ENCODE results near the gene DMD.

The DMD gene

DNA sequence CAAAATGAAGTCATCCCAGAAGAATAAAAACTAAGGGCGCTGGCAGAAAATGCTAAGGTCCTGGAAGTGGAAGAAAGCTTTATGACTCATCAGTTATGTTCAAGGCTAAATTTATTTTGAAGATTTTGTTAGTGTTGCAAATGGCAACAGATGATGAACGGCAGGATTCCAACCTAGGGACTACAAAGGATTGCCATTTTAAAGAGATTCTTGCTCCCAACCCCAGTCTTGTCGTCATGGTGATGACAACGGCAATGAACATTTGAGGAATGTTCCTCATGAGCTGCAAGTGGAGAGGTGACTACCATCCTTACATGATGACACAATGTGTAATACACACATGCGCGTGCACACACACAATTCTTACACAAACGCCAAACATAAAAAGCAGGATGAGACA, 2085.1 kb downstream of the DMD start:
- no peak for DNase-seq (ENCODE audit: low read depth in 2 of 2)

GRCh38 chrX:31124536-31124935, 2086.8 kb downstream of the DMD start:
- DNase-seq (ENCODE audit: low read depth in 2 of 2): no peak

DNA sequence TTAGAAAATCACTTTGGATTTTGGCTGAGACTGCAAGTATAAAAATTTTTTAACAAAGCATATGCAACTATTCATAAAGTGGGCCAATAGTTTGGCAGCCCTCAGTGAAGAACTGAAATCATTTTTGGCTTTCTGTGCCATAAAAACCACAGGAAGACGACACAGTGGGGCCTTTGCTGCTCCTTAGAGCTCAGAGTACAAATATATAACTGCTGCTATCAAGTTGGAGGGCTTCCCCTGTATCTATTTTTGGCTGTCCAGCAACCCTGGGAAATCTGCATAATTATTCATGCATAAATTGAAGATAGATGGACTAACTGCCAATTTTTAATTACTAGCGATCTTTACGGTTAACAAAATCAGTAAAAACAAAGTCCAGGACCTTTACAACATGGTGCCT, 2088.0 kb downstream of the DMD start:
- no peak for DNase-seq (ENCODE audit: low read depth in 2 of 2)

DNA sequence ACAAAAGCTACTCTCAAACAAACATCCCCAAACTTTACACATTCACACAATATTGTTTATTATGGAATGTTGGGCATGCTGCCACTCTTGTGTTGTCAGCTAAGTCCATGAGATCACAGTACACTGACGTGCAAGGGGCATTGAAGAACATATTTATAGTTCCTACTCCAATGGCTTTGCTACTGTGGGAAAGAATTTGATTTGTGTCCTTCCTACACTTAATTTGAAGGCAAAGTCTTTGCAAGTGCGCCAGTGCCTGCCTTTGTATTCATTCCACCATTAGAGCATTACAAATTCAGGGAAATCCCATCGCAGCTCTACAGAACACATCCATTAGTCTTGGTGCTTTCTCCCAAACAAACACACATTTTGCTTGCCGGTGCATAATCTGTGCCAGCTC, 2094.1 kb downstream of the DMD start:
- DNase-seq (ENCODE audit: low read depth in 2 of 2): no peak

- DNase-seq (ENCODE audit: low read depth in 2 of 2): no peak
Measured at GRCh38 chrX:31115398-31115797, 2096.0 kb downstream of the DMD start.

- DNase-seq (ENCODE audit: low read depth in 2 of 2): no peak
Measured at GRCh38 chrX:31114858-31115257, 2096.5 kb downstream of the DMD start.

DNA sequence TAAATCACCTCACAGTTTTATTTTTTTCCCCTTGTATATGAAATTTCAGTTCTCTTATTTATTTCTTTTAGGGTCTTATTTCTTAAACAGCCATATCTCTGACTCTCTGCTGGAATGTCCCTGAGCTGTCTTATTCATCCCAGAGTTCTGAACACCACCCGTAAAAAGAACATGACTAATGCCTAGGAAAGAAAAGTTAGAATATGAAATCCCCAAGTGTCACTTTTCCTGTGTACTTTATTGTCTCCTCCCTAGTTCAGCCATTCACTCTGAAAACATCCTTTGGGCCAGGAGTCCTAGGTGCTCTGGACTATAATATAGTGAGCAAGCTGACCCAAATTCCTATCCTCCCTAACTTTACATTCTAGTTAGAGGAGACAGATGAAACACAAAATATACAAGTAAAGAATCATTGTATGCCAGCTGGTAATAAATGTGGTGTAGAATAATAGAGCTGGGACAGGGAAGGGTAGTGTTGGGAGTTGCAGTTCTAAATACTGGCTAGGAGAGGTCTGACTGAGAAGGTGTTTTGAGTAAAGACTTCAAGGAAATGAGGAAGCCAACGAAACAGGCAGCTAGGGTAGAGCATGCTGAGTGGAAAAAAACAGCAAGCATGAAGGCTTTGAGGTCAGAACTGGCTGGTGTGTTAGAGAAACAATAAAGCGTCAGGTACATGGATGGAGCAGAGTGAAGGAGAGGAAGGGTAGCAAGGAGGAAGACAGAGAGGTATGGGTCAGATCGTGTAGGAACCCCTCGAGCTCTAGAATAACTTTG, 2098.9 kb downstream of the DMD start:
- no peak for DNase-seq (ENCODE audit: low read depth in 2 of 2)

- no peak for DNase-seq (ENCODE audit: low read depth in 2 of 2)
Measured at GRCh38 chrX:31110657-31111056, 2100.7 kb downstream of the DMD start.

DNA sequence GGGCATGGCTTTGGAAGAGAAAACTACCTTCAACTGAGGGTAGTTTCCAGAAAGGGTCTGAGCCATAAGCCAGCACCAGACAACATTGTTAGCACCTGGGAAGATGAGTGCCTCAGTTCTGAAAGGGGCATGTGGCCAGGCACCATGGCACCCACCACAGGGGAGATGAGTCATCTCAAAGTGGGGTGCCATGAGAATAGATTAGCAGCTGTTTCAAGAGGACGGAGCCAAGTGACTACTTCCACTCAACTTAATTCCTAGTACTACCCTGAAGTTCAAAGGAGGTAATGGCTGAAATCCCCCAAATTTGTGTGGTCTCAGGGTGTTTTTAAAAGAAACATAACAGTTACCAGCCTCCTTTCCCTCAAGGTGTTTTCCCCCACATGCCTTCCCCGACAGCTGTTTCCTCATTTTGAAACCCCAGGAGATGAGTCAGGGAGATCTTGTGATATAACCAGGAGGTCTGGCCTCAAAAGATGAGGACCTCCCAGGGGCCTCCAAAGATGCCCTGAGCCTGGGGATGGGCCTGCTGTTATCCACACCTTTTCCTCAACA, 2111.7 kb downstream of the DMD start:
- peak in 1 of 2 donors; percentile 6 for DNase-seq (ENCODE audit: low read depth in 2 of 2)

DNA sequence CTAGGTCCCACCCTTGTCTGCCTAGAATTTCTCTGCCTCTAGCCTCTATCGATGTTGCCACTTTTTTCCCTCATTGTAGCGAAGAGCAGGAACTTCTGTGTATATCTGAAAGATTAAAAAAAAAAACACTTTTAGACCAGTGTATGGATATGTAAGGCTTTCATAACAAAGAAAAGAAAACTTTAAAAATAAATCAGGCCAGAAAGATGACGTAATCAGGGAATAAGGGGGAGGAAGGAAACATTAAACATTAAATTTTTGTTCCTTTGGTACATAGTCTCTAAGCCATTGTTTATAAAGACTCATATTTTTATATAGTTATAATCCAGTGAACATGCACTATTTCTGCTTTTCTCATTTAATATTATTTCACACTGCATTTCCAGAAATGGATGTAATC, 2113.3 kb downstream of the DMD start:
- no peak for DNase-seq (ENCODE audit: low read depth in 2 of 2)

DNA sequence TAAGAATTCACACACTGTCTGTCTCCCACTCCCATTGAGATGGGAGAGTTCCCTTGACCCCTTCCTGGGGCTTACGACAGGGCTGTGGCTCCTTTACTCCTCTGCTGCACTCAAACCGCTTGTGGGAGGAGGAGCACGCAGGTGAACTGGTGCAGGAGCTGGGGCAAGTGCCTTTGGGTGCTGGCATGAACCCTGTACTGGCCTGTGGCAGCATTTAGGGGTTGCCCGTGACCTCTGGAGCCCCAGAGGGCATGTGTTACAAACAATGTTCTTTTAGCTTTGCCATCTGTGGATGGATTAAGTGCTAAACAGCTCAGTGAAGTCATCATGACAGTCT, 2117.7 kb downstream of the DMD start:
- DNase-seq (ENCODE audit: low read depth in 2 of 2): no peak

DNA sequence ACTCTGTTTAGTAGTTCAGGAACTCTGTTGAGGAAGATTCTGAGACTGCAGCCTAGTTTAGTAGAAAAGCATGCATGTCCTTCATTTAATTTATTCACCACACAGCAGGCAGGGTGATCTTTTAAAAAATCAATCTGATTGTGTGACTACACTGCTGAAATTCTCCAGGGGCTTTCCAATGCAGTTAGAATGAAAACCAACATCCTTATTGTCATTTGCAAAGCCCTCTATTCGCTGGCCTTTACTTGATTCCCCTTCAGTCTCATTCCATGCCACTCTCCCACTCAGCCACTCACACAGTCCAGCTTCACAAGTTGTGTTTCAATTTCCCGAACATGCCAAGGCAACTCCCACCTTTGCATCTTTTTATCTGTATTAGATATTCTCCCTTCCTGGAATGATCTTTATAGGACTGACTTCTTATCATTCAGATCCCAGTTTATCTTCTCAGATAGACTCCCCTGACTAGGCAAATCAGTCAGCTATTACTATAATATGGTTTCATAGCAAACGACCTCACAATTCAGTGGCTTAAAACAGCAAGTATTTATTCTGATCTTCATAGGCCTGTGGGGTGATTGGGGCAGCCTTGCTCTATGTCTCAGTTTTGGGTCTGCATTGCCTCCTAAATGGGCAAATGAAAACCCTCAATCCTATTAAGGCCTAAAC, 2118.2 kb downstream of the DMD start:
- DNase-seq (ENCODE audit: low read depth in 2 of 2): no peak

DNA sequence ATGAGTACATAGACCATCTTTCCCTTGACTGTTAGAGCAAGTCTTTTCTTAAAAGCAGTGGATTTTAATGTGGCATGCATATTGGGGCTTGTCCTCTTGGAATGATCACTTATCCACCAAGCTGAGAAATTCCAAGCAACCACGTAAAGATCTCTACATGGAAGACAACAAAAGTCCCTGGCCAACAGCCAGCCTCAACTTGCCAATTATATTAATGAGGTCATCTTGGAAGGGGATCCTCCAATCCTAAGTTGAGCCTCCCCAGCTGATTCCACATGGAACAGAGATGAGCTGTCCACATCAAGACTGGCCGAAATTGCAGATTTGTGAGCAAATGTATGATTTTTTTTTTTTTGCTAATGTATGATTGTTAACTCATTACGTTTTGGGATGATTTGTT, 2118.9 kb downstream of the DMD start:
- no peak for DNase-seq (ENCODE audit: low read depth in 2 of 2)

GRCh38 chrX:31091819-31092218, 2119.5 kb downstream of the DMD start:
- no peak for DNase-seq (ENCODE audit: low read depth in 2 of 2)

DNA sequence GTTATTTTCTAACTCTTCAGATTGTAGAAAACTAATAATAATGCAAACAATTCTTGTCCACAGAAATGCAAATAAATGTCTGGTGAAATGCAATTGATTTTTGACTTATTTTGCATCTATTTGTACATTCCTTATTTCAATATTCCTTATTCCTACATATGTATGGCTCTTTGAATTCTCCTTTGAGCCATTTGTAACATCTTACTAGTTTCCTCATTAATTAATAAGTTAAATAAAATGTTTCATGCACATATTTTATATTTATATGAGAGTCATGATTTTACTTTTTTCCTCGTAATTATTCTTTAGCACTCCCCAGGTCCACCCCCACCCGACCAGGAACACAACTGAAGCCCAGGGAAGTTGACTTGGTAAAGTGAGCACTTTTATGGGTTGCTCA, 2136.8 kb downstream of the DMD start:
- DNase-seq (ENCODE audit: low read depth in 2 of 2): no peak

- no peak for DNase-seq (ENCODE audit: low read depth in 2 of 2)
Measured at GRCh38 chrX:31071725-31072124, 2139.6 kb downstream of the DMD start, which contains the start of gene FTHL17. Gene FTHL17 (minus strand): TSS chrX:31072041. CDS start chrX:31071953, 88 bp downstream.

DNA sequence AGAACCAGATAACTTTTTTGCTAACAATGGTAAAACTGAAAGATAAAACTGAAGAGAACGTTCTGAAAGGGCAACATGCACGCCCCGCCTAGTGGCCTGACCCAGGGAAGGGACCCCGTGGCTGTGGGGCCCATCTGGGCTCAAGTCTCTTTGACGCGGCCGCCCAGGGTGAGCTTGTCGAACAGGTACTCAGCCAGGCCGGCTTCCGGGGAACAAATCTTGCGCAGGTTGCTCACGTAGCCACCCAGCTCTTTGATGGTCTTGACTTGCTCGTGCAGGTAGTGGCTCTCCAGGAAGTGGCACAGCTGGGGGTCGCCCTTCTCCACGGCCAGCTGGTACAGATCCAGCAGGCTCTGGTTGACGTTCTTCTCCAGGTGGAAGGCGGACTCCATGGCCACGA, 2140.1 kb downstream of the DMD start:
- no peak for DNase-seq (ENCODE audit: low read depth in 2 of 2)

DNA sequence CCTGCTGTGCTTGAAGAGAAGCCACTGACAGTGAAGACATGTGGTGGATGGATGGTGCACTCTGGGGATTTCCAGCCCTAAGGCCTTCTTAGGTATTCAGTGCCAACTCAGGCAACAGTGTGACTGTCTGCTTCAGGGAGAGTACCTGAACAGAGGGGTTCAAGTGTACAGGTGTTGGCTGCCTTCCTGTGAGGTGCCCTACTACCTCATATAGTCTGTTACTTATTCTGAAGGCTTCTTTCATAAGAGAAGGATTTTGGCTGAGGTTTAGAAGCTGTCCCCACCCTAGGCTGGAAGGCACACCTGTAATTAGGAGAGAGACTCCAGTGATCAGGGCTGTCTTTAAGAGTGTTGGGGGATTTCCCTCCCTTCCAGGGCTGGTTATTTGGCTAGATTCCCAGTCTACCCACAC, 2141.3 kb downstream of the DMD start:
- no peak for DNase-seq (ENCODE audit: low read depth in 2 of 2)

Measured in activated CD4-positive, alpha-beta T cell treated with anti-CD3 and anti-CD28 coated beads for 24 hours (primary cell).